ENCODE results near the gene APOH. TPM values are rescaled to one million over a fixed set of nuclear protein-coding genes. Genes with fewer than 3 reads are reported as not detected.

APOH gene
- total RNA-seq, 4 donors from 2014 or later, result 0.55 TPM; not detected in 3

DNA sequence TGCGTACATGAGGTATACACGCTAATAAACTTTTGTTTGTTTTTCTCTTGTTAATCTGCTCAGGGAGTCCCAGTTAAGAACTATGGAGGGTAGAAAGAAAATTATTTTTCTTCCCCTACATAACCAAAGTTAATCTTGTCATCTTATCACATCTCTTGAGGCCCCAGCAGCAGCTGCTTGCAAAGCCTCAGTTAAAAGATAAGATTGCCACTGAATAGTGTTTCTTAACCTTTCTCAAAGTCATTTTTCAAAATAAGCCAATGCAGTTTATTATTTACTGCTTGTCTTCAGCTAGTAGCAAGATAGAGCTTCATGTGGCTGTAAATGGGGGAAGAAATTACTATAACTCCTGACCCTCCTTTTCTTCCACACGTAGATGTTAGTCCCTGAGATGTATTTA lies 21.5 kb upstream of the APOH start:
- Histone ChIP-seq H3K36me3 (no peaks in the 10 kb centered on the region), H3K9me3 (no peaks in the 10 kb centered on the region), H3K27ac (no peak overlapping the region), H3K27me3 (no peaks in the 10 kb centered on the region), H3K4me1 (peaks cover 0 to 5% (median 0%) of the 10 kb centered on the region in 4 donors), H3K4me3 (no peak overlapping the region)
- in situ Hi-C loops (cut with MboI; ENCODE audit: low pct_ligation_motif_present in 1 of 4, low pct_unique_long_range_greater_than_20kb in 1 of 4, low sequenced_read_pairs in 3 of 4) (loop anchor here (10.0 to 25.0 kb wide), 6 partner anchors 174 to 424 kb away; no protein-coding TSS in a partner anchor), intact Hi-C loops (cut with DNase I; ENCODE audit: low total_unique reads) (loop anchor here (5.0 kb wide), 1 partner anchor 322 kb away; no protein-coding TSS in a partner anchor)
- WGBS, 2 donors (ENCODE audit: low coverage in 1 of 2), result 89 to 100% methylated on average over 3 of the region's 3 CpGs
- DNase-seq, result no peak
- no peak for TF ChIP-seq POLR2AphosphoS5 (IDR thresholded peaks at IDR 0.05)
- TF ChIP-seq, protein P1, sequence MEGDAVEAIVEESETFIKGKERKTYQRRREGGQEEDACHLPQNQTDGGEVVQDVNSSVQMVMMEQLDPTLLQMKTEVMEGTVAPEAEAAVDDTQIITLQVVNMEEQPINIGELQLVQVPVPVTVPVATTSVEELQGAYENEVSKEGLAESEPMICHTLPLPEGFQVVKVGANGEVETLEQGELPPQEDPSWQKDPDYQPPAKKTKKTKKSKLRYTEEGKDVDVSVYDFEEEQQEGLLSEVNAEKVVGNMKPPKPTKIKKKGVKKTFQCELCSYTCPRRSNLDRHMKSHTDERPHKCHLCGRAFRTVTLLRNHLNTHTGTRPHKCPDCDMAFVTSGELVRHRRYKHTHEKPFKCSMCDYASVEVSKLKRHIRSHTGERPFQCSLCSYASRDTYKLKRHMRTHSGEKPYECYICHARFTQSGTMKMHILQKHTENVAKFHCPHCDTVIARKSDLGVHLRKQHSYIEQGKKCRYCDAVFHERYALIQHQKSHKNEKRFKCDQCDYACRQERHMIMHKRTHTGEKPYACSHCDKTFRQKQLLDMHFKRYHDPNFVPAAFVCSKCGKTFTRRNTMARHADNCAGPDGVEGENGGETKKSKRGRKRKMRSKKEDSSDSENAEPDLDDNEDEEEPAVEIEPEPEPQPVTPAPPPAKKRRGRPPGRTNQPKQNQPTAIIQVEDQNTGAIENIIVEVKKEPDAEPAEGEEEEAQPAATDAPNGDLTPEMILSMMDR (IDR thresholded peaks at IDR 0.05), result no peak
- no peak for TF ChIP-seq EP300 (IDR thresholded peaks at IDR 0.05; ENCODE audit: low read depth)
- TF ChIP-seq POLR2A (IDR thresholded peaks at IDR 0.05), result no peak

DNA sequence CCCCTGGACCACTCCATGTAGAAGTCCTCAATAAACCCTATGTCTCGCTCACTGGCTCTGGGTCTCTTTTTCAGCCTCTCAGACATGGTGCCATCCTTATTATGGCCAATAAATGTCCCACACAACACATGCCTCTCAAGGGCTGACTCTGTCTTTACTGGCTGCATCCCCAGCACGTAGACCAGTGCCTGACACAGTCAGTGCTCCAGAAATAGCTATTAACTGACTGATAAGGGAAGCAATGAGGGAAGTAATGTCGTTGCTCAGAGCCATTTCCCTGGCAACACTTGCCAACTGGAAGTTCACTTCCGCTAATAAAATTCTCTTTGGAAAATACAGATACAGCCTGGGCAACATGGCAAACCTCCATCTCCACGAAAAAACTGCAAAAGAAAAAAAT lies 19.1 kb upstream of the APOH start:
- no peak overlapping the region for H3K4me3 ChIP-seq
- no peak for DNase-seq
- H3K4me1 ChIP-seq, result no peaks in the 10 kb centered on the region
- no peaks in the 10 kb centered on the region for H3K27me3 ChIP-seq
- intact Hi-C loops (cut with DNase I; ENCODE audit: low total_unique reads), result no loop called here
- no peaks in the 10 kb centered on the region for H3K9me3 ChIP-seq
- no peak overlapping the region for H3K27ac ChIP-seq
- WGBS, 2 donors (ENCODE audit: low coverage in 1 of 2), result 82% methylated on average over 5 of the region's 5 CpGs; no CpG with 5 or more reads in 1 of the 2 donors
- in situ Hi-C loops (cut with MboI; ENCODE audit: low pct_ligation_motif_present in 1 of 4, low pct_unique_long_range_greater_than_20kb in 1 of 4, low sequenced_read_pairs in 3 of 4), result no loop called here
- H3K36me3 ChIP-seq, result no peaks in the 10 kb centered on the region
- TF ChIP-seq POLR2A (IDR thresholded peaks at IDR 0.05), result no peak
- TF ChIP-seq POLR2AphosphoS5 (IDR thresholded peaks at IDR 0.05), result no peak
- TF ChIP-seq EP300 (IDR thresholded peaks at IDR 0.05; ENCODE audit: low read depth), result no peak
- TF ChIP-seq, protein P1 (IDR thresholded peaks at IDR 0.05), result no peak

DNA sequence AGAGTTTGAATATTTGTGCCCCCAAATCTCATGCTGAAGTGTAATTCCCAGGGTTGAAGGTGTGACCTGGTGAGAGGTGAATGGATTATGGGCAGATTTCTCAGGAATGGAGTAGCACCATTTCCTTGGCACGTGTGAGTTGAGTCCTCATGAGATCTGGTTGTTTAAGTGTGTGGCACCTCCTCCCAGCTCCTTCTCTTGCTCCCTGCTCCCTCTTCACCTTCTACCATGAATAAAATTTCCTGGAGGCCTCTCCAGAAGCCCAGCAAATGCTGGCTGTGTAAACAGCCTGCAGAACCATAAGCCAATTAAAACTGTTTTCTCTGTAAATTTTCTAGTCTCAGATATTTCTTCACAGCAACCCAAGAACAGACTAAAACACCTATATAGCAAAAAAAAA lies 12.6 kb upstream of the APOH start:
- no peaks in the 10 kb centered on the region for H3K36me3 ChIP-seq
- in situ Hi-C loops (cut with MboI; ENCODE audit: low pct_ligation_motif_present in 1 of 4, low pct_unique_long_range_greater_than_20kb in 1 of 4, low sequenced_read_pairs in 3 of 4) (no loop called here), intact Hi-C loops (cut with DNase I; ENCODE audit: low total_unique reads) (no loop called here)
- H3K4me1 ChIP-seq, result no peaks in the 10 kb centered on the region
- WGBS, 2 donors (ENCODE audit: low coverage in 1 of 2), result 39% methylated on average over 1 of the region's 1 CpG; no CpG with 5 or more reads in 1 of the 2 donors
- no peaks in the 10 kb centered on the region for H3K27me3 ChIP-seq
- H3K4me3 ChIP-seq, result no peak overlapping the region
- no peak overlapping the region for H3K27ac ChIP-seq
- no peaks in the 10 kb centered on the region for H3K9me3 ChIP-seq
- DNase-seq, result no peak
- TF ChIP-seq EP300 (IDR thresholded peaks at IDR 0.05; ENCODE audit: low read depth) (no peak), POLR2A (IDR thresholded peaks at IDR 0.05) (no peak), POLR2AphosphoS5 (IDR thresholded peaks at IDR 0.05) (no peak)
- TF ChIP-seq, protein P1 (IDR thresholded peaks at IDR 0.05), result no peak

DNA sequence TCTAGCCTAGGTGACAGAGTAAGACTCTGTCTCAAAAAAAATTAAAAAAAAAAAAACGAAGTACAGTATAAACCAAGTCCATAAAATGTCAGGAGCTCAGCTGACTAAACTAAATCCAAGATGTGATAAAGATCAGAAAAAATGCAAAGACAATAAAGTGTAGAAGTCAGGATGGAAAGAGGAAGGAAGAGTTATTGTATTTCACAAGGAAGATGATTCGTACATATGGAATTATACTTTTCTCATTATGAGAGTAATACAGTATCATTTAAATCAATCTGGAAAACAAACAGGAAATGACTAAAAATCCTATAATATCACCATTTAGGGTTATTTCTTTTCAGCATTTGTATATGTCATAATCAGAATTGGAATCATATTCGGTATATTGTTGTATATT lies 11.4 kb upstream of the APOH start:
- no peaks in the 10 kb centered on the region for H3K4me1 ChIP-seq
- intact Hi-C loops (cut with DNase I; ENCODE audit: low total_unique reads) (no loop called here), in situ Hi-C loops (cut with MboI; ENCODE audit: low pct_ligation_motif_present in 1 of 4, low pct_unique_long_range_greater_than_20kb in 1 of 4, low sequenced_read_pairs in 3 of 4) (no loop called here)
- no peaks in the 10 kb centered on the region for H3K27me3 ChIP-seq
- H3K9me3 ChIP-seq, result no peaks in the 10 kb centered on the region
- DNase-seq, result no peak
- no peaks in the 10 kb centered on the region for H3K36me3 ChIP-seq
- no peak for TF ChIP-seq POLR2AphosphoS5 (IDR thresholded peaks at IDR 0.05)
- TF ChIP-seq, protein P1 (IDR thresholded peaks at IDR 0.05), result no peak
- no peak overlapping the region for H3K27ac ChIP-seq
- WGBS, 2 donors (ENCODE audit: low coverage in 1 of 2), result 51 to 54% methylated on average over 3 of the region's 3 CpGs
- H3K4me3 ChIP-seq, result no peak overlapping the region
